GM18867 (cell line): ENCODE results near the gene HNRNPA3.

ENCODE experiments used
- ATAC-seq: cut with Tn5 transposase; IDR thresholded peaks from one replicate; pipeline ENCODE4 v1.9.1; 2021; ENCODE audit warnings: mild to moderate bottlenecking, moderate library complexity; ENCODE audit not compliant: unreplicated experiment

HNRNPA3 gene

DNA sequence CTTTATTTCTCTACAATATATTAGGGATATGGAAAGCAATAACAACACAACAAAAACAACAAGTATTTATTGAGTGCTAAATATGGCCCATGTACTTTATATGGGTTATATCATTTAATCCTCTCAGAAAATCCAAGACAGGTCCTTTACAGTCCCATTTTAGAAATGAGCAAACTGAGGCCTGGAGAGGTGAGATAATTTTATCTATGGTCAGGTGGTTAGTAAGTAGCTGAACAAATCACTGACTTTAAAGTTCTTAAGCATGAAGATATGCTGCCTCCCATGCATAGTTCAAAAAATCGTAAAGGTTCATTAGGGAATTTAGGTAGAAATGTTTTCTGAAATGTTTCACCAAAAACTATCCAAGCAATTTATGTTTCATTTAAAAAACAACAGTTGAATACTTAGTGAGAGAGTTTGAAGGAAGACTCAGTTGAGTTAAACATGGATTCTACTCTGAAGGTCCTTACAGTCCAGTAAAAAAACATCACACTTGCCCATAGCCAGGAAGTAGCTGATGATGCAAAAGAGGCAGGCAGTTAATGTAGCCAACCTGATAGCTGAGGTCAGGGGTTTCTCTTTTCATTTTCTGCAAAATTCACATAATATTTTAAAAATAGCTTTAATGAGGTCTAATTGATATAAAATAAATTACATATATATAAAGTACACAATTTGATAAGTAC is 59.5 kb downstream of the HNRNPA3 start:
- ATAC-seq: no peak

DNA sequence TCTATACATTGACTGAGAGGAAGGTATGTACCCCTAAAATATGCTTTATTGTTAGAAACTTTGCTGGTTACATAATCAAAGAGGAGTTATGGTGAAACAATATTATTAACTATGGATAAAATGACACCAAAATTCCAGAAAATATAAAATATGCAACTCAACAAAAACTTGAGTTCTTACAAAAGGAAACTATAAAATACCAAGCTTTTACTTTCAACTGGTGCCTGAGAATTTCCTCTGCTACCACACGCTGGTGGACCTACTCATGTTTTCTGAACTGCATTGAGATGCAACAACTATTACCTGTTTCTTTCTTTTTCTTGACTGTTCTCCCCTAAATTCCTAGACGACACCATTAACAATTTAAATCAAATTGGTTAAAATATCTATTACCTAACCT is 60.2 kb downstream of the HNRNPA3 start:
- no peak for ATAC-seq

DNA sequence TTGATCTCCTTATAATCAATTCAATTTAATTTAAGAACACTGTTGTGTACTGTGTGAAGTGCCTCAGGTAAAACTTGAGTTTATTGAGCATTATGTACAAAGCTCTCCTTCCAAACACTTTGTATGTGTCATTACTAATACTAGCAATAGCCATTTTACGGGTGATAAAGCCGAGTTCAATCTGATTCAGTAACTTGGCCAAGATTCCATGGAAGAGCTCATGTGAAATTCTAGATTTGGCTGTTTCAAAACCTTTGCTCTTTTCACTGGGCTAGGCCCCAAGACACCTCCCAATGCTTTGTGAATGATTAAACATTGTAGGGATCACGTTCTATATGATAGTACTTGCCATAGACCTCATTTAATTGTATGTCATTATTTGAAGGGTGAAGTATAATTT is 60.8 kb downstream of the HNRNPA3 start:
- no peak for ATAC-seq
